OCI-LY7 (cell line): ENCODE data around the gene CFAP74.

Experiments
- CTCF ChIP-seq: fragments of 200-600 bp; sonication (generic); conservative IDR thresholded peaks from 2 replicates; pipeline ENCODE4 v1.5.1; 2014; ENCODE audit warnings: mild to moderate bottlenecking, antibody characterized with exemption, low read length, moderate library complexity, mixed read lengths
- EZH2phosphoT487 ChIP-seq: fragments of 200-600 bp; sonication (generic); IDR thresholded peaks from 2 replicates; pipeline ENCODE4 v1.6.1; 2018; ENCODE audit warnings: low read depth, borderline replicate concordance, mild to moderate bottlenecking, mixed run types, antibody characterized with exemption, low read length, moderate library complexity, mixed read lengths

- no peak for TF ChIP-seq CTCF
- TF ChIP-seq EZH2phosphoT487: no peak
These were observed 60.6 kb downstream of the CFAP74 start for GRCh38 chr1:1942753-1943656.
